SH-SY5Y (cell line): Measurements from ENCODE around the gene LRRC10.

Source experiments
- GATA2 ChIP-seq: IDR thresholded peaks from 2 replicates; pipeline ENCODE4 v1.6.1; 2011; ENCODE audit warnings: mild to moderate bottlenecking, low read depth, low read length
- GATA3 ChIP-seq: IDR thresholded peaks from 2 replicates; pipeline ENCODE4 v1.6.1; 2011; ENCODE audit warnings: low read depth, mild to moderate bottlenecking, low read length, moderate library complexity

GRCh38 chr12:69639400-69640016 is 28.8 kb upstream of the LRRC10 start:
- no peak for TF ChIP-seq GATA3
- no peak for TF ChIP-seq GATA2
